ENCODE measurements around the gene ADIPOQ.

The ADIPOQ gene

DNA sequence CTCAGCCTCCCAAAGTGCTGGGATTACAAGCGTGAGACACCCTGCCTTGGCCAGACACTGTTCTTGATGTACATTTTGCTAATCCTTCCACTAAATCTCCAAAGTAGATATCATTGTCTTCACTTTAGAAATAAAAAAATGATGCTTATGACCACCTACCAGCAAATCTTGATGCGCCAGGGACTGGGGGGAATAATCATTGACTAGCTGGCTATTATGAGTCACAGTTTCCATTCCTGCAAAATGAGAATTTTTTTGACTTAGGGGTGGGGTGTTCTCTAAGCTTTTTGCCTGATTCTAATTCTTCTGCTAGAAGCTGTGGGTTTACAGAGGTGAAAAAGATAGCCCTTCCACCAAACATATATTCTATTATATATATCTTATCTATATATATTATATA lies 19.1 kb upstream of the ADIPOQ start:
- no peak for DNase-seq (ENCODE audit: low spot score)
- TF ChIP-seq CTCF (IDR thresholded peaks at IDR 0.05), result no peak
- Histone ChIP-seq H3K4me3 (no peak overlapping the region), H3K27ac (no peak overlapping the region)

DNA sequence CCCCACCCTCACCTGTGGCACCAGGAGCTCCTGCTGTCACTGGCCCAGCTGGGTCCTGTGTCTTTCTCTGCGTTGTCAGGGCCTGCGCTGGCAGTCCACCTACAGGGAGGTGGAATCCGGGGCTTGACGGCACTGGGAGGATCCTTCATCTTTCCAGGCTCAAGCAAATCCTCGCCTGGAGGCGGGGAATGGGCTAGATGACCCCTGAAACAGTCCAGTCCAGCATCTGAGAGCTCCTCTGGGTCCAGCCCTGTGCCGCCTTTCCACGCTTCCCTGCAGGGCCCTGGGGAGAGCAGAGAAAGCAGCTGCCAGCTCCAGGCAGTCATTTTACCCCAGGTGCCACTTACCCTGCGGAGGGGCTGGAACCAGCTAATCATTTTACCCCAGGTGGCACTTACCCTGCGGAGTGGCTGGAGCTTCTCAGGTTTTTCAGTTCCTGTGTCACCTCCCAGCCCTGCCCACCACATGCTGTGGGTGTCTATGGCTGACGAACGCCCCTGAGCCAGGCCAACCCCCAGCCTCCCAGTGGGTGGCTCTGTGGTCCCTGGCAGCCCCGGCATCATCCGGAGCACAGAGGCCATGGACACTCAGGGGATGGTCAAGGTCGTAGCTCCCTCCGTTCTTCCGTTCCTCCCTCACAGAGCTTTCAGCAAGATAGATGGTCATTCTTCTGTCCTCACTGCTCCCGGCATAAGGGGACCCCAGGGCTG lies 17.9 kb upstream of the ADIPOQ start:
- no peak for DNase-seq (ENCODE audit: low spot score)
- no peak for TF ChIP-seq CTCF (IDR thresholded peaks at IDR 0.05)
- Histone ChIP-seq H3K4me3 (no peak overlapping the region), H3K27ac (no peak overlapping the region)

DNA sequence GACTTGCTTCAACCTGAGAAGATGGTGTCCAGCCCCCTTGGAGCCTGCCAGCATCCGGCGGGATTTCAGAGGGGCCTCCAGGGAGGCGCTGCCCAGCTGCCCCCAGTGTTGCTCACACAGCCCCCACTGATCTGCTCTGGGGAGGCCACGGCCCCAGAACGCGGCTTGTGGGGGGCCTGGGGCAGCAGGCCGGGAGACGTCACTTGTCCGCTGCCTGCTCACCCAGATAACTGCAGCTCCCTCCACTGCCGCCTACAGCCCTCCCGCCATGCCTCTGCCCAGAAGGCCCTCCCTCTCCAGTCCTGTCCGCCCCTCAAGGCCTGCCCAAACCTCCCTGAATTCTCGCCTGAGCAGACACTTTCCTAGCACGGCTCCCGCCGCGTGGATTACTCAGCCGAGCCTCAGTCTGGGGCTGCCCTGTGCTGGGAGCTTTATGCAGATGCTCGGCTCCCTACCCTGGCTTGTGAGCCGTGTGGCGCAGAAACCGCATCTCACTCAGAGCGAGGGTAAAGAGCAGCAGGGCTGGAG lies 17.2 kb upstream of the ADIPOQ start:
- no peak for TF ChIP-seq CTCF (IDR thresholded peaks at IDR 0.05)
- DNase-seq (ENCODE audit: low spot score), result no peak
- Histone ChIP-seq H3K27ac (no peak overlapping the region), H3K4me3 (peak overlapping the region; percentile 83)

- Histone ChIP-seq H3K4me3 (peak overlapping the region; percentile 83), H3K27ac (no peak overlapping the region)
- no peak for TF ChIP-seq CTCF (IDR thresholded peaks at IDR 0.05)
- no peak for DNase-seq (ENCODE audit: low spot score)
These were observed 16.6 kb upstream of the ADIPOQ start for GRCh38 chr3:186825872-186826409.

GRCh38 chr3:186826410-186826975 lies 16.0 kb upstream of the ADIPOQ start:
- Histone ChIP-seq H3K4me3 (peak overlapping the region; percentile 83), H3K27ac (peak overlapping the region in 1 of 2 donors; percentile 73)
- no peak for DNase-seq (ENCODE audit: low spot score)
- no peak for TF ChIP-seq CTCF (IDR thresholded peaks at IDR 0.05)

GRCh38 chr3:186826976-186827857 lies 15.3 kb upstream of the ADIPOQ start:
- Histone ChIP-seq H3K4me3 (peak overlapping the region; percentile 83), H3K27ac (peak overlapping the region in 1 of 2 donors; percentile 73)
- TF ChIP-seq CTCF (IDR thresholded peaks at IDR 0.05), result no peak
- DNase-seq (ENCODE audit: low spot score), result peak; percentile 79

Measured in coronary artery (tissue), 2 donors.